Cardiac fibroblast (primary cell): ENCODE data around the gene UBE2S.
A peak's percentile ranks its signal among the peaks of the same experiment; 100 is the strongest.

Experiments
- DNase-seq, 2 donors: peaks; one replicate each; pipeline versions ENCODE4 v3.0.0 to v3.0.0-alpha.2; 2010; ENCODE audit warnings: low read depth in 2 of 2
- H3K4me3 ChIP-seq, 2 donors: replicated peaks in 1 of 2; 1 replicate in 1 of 2; 2 replicates in 1 of 2; pipeline ENCODE4 v1.5.1; 2011; ENCODE audit warnings: low read depth in 2 of 2, low read length in 2 of 2, mild to moderate bottlenecking in 2 of 2, moderate library complexity in 1 of 2
- TF ChIP-seq, protein P1 (sequence below): IDR thresholded peaks from one replicate; pipeline ENCODE4 v1.5.1; 2011; ENCODE audit warnings: low read depth, mild to moderate bottlenecking, low read length, inconsistent platforms

The UBE2S gene

DNA sequence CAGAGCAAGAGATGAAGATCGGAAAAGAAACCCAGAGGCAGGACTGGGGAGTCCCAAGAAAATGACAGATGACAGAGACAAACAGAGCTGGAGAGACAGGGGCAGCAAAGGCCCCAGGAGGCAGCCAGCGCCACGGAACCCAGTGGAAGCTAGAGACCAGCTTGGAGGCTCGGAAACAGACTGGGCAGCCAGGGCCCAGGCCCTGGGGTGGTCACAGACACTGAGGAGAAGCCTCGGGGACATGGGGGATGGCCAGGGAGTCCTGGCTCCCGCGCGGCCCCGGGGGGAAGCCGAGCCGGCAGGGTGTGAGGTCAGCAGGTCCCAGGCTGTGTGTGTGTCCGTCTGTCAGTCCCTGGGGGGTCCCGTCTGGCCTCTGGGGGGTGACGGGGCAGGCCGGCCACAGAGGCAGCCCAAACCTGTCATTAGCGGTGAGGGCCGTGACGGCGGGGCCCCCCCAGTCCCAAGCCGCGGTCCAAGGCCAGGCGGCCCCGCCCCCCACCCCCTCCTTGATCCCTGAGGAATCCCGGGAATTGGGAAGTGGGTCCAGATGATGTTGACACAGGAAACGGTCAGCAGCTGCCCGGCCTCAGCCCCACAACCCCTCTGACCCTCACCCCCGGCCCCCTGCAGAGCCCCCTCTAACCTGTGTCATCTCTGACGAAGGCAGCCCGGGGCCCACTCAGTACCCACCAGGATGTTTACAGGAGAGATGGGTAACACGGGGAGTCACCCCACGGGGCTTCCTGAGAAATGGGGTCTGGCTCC is 33.4 kb downstream of the UBE2S start:
- peak in 1 of 2 donors; percentile 64 for DNase-seq
- TF ChIP-seq, protein P1, sequence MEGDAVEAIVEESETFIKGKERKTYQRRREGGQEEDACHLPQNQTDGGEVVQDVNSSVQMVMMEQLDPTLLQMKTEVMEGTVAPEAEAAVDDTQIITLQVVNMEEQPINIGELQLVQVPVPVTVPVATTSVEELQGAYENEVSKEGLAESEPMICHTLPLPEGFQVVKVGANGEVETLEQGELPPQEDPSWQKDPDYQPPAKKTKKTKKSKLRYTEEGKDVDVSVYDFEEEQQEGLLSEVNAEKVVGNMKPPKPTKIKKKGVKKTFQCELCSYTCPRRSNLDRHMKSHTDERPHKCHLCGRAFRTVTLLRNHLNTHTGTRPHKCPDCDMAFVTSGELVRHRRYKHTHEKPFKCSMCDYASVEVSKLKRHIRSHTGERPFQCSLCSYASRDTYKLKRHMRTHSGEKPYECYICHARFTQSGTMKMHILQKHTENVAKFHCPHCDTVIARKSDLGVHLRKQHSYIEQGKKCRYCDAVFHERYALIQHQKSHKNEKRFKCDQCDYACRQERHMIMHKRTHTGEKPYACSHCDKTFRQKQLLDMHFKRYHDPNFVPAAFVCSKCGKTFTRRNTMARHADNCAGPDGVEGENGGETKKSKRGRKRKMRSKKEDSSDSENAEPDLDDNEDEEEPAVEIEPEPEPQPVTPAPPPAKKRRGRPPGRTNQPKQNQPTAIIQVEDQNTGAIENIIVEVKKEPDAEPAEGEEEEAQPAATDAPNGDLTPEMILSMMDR = no peak
- no peak overlapping the region for H3K4me3 ChIP-seq

DNA sequence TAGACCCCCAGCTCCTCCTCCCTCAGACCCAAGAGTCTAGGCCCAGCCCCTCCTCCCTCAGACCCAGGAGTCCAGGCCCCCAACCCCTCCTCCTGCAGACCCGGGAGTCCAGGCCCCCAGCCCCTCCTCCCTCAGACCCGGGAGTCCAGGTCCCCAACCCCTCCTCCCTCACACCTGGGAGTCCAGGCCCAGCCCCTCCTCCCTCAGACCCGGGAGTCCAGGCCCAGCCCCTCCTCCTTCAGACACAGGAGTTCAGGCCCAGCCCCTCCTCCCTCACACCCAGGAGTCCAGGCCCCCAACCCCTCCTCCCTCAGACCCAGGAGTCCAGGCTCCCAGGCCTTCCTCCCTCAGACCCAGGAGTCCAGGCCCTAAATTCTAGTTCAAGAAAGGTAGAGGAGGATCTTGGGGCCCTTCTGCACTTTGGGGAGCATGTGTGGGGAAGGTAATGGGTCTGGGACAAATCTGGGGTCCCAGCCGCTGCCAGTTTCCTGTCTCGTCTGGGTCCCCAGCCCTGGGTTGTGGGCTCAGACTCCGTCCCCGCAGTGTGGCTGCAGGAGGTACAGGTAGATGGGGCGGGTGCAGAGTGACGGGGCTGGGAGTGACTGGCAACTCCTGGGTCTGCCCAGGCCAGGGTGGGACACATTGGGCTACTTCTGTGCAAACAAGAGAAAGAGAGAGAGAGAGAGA is 34.1 kb downstream of the UBE2S start:
- H3K4me3 ChIP-seq = no peak overlapping the region
- TF ChIP-seq, protein P1 = no peak
- no peak for DNase-seq

DNA sequence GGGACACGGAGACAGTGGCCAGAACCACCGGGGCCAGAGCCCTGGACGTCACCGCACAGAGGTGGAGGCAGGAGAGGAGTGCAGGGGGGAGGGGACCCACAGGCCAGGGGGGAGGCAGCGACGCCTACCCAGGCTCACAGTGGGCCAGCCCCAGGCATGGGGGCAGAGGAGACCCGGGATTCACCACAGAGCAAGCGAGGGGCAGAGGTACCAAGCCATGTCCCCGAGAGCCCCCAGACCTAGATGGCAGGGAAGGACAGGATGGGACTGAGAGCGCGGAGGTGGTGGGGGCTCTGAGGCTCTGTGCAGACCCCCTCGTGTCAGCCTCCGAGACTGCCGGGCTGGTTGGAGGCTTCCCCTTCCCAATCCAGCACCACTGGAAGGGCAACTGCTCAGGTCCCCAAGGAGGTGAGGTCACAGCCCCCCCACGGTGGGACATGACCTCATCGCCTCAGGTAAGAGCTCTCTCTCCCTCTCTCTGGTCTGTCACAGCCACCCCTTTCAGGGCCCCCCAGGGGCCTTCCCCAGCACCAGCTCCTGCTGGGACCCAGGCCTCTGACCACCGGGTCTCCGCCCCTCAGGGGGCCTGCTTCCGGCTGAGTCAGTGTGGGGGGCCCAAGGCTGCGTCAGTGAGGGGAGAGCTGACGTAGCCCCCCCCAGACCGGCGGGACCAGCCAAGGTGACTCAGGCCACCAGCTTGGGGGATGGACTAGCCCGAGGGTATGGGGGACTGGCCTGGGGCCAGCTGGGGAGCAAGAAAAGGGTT is 35.1 kb downstream of the UBE2S start:
- H3K4me3 ChIP-seq = no peak overlapping the region
- TF ChIP-seq, protein P1 = no peak
- DNase-seq = peak in 1 of 2 donors; percentile 51

DNA sequence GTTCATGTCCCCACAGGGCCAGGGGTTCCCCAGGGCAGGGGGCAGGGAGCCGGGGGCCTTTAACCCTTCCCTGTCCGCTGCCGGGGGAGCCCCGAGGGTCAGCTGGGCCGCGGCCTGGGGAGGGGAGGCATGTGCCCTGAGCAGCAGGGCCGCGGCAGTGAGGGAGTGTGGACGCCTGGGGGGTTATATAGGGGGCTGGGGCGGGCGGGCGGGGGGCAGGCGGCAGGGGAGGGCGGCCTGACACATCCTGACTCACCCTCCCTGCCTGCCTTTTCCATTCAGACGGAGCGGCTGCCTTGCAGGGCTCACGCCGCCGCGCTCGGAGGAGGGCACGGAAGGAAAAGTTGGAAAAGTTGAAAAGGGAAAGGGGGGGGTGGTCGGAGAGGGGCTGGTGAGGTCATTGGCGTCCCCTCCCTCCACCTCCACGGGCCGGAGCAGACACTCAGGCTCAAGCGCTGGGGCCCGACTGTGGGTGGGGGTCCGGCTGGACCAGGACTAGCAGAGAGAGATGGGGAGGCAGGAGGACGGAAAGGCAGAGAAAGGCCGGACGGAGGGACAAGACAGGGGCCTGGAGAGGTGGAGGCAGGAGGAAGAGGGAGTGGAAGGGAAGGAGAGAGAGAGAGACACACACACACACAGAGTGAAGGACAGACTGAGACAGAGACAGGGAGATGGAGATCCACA is 37.1 kb downstream of the UBE2S start, which contains the start of gene IL11:
Gene IL11 (minus strand): TSS at position 159 of the 684 bp plus-strand sequence. CDS start 153 bp downstream, at position 6.
- peak in 1 of 2 donors; percentile 42 for DNase-seq
- H3K4me3 ChIP-seq = peak within 1 kb of the TSS; percentile 56 to 59
- TF ChIP-seq, protein P1 = no peak

DNA sequence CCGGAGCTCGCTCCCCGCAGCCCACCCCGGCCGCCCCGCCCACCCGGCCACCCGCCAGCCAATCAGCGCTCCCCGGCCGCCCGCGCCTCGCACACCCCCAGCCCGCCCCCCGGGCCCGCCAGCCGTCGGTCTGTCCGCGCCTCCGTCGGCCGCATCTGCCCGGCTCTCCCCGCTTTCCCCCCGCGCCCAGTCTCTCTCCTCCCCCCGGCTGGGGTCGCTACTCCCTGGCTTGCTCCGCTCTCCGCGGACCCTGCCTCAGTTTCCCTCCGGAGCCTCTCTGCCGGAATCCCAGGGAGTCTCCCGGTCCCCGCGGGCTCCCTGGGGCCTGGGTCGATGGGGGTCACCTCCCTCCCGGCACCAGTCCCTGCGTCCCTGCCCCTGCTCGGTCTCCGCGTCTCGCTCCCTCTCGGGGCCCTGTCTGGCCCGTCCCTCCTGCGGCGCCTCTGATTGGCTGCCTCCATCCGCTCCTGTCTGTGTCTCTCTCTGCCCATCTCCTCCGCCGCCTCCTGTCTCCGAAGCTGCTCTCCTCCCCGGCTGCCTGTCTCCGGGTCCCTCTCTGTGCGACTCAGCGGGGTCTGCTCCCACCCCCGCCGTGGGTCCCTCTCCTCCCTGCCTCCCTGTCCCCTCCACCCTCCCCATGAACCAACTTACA is 37.8 kb downstream of the UBE2S start:
- peak overlapping the region; percentile 56 to 59 for H3K4me3 ChIP-seq
- DNase-seq = peak; percentile 48 to 68
- TF ChIP-seq, protein P1 = no peak
